HL-60/S4 treated with phorbol 12-myristate 13-acetate at 8.2 ng/mL for 4 days and 3 days (cell line): Measurements from ENCODE around the gene HCK.

Source experiments
- in situ Hi-C: fragments of 300-500 bp; cut with MboI; formaldehyde crosslinking; loops from 2 replicates; pipeline ENCODE4 v1.15.0; 2022; ENCODE audit warnings: low sequenced_read_pairs

HCK gene

GRCh38 chr20:32056708-32057483, 4.9 kb downstream of the HCK start:
- in situ Hi-C loops, result no loop called here

DNA sequence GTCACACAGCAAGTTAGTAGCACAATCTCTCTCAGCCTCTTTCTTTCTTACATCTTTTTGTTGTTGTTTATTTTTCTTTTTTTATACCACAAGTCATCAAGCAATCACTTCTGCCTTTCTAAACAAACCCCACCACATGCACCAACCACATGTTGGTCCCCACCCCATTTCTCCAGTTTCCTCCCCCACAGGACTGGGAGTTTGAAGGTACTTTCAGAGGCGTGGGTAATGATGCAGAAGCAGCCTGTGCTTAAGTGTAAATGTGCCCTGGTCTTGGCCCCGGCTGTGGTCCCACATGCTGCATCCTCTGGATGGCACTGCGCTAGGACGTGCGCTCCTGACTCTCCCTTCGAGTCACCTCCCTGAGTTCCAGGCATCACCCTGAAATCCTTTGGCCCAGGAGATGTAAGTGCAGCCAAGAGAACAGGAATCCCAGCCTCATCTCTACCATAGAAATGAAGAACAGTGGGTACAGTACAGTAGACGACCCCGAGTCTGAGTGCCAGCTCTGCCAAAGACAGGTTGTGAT, 5.7 kb downstream of the HCK start:
- in situ Hi-C loops, result no loop called here

DNA sequence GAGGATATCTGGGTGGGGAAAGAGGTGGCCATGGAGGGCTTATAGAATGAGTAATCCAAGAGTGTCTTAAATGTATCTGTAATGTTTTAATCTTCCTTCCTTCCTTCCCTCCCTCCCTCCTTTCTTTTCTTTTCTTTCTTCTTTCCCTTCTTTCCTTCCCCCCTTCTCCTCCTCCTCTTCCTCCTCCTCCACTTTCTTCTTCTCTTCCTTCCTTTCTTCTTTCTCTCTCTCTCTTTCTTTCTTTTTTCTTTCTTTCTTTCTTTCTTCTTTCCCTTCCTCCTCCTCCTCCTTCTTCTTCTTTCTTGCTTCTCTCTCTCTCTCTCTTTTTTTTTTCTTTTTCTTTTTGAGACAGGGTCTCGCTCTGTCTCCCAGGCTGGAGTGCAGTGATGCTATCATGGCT, 7.1 kb downstream of the HCK start:
- in situ Hi-C loops, result no loop called here

GRCh38 chr20:32062776-32063170, 10.7 kb downstream of the HCK start:
- in situ Hi-C loops, result no loop called here

- in situ Hi-C loops, result no loop called here
These were observed 11.7 kb downstream of the HCK start for GRCh38 chr20:32063695-32064094.

DNA sequence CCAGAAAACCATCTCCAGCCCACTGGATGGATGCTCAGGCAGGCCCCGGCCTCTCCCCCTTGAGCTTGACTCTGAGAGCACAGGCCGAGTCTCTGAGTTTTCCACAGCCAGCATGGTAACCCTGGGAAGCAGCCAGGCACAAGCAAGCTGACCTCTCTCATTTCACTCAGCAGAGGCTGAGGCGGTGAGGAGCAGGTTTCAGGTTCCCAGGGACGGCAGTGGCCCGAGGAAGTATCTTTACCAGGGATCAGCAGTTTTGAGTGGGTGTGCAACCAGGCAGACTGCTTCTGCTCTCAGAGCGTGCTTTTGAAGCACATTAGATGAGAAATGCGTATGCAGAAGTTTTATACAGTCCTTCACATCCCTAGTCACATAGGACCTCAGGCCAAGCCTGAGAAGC, 12.6 kb downstream of the HCK start:
- in situ Hi-C loops, result no loop called here

GRCh38 chr20:32067234-32067821, 15.3 kb downstream of the HCK start:
- in situ Hi-C loops, result no loop called here

DNA sequence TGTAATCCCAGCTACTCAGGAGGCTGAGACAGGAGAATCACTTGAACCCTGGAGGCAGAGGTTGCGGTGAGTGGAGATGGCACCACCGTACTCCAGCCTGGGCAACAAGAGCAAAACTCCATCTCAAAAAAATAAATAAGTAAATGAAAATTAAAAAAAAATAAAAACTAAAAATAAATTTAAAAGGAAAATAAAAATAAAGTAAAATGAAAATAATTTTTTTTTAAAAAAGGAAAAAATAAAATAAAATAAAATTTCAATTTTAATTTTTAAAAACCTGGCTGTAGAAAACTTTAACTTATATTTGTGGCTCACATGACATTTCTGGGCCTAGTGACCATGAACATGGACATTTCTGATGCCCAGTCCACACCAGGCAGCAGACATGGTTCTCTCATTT, 16.1 kb downstream of the HCK start:
- in situ Hi-C loops, result no loop called here

GRCh38 chr20:32069711-32070110, 17.7 kb downstream of the HCK start:
- in situ Hi-C loops, result no loop called here

- in situ Hi-C loops, result no loop called here
These were observed 18.2 kb downstream of the HCK start for GRCh38 chr20:32070282-32070681.

GRCh38 chr20:32070690-32071213, 18.7 kb downstream of the HCK start:
- in situ Hi-C loops, result no loop called here

- in situ Hi-C loops, result no loop called here
These were observed 19.5 kb downstream of the HCK start for GRCh38 chr20:32071395-32072167.

- in situ Hi-C loops, result no loop called here
These were observed 20.2 kb downstream of the HCK start for GRCh38 chr20:32072168-32072750.

DNA sequence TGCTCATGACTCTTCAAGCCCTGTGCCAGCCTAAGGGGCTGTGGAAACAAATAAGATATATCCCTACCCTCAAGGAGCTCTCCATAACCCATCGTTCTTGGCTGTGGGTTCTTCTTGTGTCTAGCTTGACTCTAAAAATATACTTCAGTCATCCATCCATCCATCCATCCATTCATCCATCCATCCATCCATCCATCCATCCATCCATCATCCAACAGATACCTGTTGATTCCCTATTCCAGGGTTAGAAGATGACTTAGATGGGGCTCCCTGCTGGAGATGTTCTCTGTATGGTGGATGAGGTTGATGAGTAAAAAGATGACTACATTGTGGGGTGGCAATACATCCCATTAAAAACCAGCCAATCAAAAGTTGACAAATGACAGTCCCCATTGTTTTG, 23.5 kb downstream of the HCK start:
- in situ Hi-C loops, result no loop called here

DNA sequence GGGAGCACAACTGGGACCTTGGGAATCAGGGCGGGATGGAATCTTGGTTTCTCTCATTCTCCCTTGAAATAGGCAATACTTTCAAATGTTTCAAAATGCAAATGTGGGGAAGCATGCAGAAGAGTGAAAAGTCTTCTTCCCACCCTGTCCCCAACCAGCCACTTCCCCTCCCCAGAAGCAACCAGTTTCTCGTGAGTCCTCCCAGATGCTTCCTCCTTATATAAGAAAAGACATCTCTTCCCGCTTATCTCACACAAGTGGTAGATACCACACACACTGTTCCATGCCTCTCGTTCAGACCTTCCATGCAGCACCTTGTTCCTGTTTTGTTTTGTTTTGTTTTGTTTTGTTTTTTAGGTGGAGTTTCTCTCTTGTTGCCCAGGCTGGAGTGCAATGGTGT, 25.1 kb downstream of the HCK start:
- in situ Hi-C loops, result no loop called here

- in situ Hi-C loops, result no loop called here
These were observed 26.3 kb downstream of the HCK start for GRCh38 chr20:32078322-32078721.

- in situ Hi-C loops, result no loop called here
These were observed 26.7 kb downstream of the HCK start for GRCh38 chr20:32078791-32079190.

DNA sequence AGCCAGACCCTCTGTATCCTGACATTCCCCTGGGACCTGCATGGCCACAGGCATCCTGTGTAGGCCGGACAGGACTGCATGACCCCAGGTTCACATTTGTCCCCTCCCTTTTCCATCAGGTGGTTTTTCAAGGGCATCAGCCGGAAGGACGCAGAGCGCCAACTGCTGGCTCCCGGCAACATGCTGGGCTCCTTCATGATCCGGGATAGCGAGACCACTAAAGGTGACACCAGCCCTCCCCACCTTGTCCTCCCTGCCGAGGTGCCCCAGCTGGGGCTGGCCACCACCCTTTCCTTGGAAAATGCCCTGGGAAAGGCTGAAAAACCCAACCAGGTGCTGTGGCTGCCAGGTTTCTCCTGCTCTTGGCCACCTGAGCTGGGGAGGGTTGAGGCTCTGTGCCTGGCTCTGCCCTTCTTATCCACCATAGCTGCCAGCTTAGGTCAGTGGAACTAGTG, 27.6 kb downstream of the HCK start:
- in situ Hi-C loops, result loop anchor here (10.0 kb wide), 1 partner anchor 255 kb away; no protein-coding TSS in a partner anchor

GRCh38 chr20:32080783-32081182, 28.7 kb downstream of the HCK start:
- in situ Hi-C loops, result loop anchor here (10.0 kb wide), 1 partner anchor 256 kb away; no protein-coding TSS in a partner anchor

DNA sequence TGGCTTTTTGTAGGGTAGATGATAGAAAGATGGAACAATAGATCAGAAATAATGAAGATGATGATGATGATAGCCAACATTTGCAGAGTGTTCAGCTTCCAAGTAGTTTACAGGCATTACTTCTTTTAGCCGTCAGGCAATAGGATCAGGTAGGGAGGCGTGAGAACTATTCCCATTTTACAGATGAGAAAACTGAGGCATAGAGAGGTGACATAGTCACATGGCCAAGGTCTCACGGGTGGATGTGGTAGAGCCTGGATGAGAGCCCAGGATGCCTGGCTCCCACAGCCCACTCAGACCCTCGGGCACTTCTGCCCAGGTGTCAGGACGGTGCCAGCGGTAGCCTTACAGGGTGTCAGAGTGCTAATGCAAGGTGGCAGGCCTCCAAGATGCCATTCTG, 31.4 kb downstream of the HCK start:
- in situ Hi-C loops, result loop anchor here (10.0 kb wide), 1 partner anchor 259 kb away; no protein-coding TSS in a partner anchor

GRCh38 chr20:32087070-32087469, 35.0 kb downstream of the HCK start:
- in situ Hi-C loops, result loop anchor here (10.0 kb wide), 1 partner anchor 262 kb away; no protein-coding TSS in a partner anchor
